Right lobe of liver (tissue), 6 donors: ENCODE data around the gene ENDOV. TPM values are rescaled to one million over a fixed set of nuclear protein-coding genes. Genes with fewer than 3 reads are reported as not detected.
A peak's percentile ranks its signal among the peaks of the same experiment; 100 is the strongest.

Experiments
- ATAC-seq, 4 donors: fragments of 200-7000 bp; cut with Tn5 transposase; one replicate each; pipeline ENCODE4 v1.9.1; 2020; ENCODE audit warnings: mild to moderate bottlenecking in 4 of 4, moderate library complexity in 4 of 4
- DNase-seq, 3 donors: peaks; one replicate each; pipeline ENCODE4 v3.0.0-alpha.2; 2020
- H3K27ac ChIP-seq, 3 donors: fragments of 200-600 bp; one replicate each; pipeline ENCODE4 v1.8.0; 2022
- H3K27me3 ChIP-seq, 2 donors: fragments of 200-600 bp; one replicate each; pipeline ENCODE4 v1.8.0; 2022
- H3K36me3 ChIP-seq, 4 donors: fragments of 200-600 bp; sonication (generic) in 1 of 4; one replicate each; pipeline versions ENCODE4 v1.5.1 to v1.8.0; 2017 to 2022; ENCODE audit warnings: control low read depth in 1 of 4
- H3K4me1 ChIP-seq, 4 donors: fragments of 200-600 bp; sonication (generic) in 1 of 4; one replicate each; pipeline versions ENCODE4 v1.5.1 to v1.8.0; 2017 to 2022; ENCODE audit warnings: control low read depth in 1 of 4
- H3K4me3 ChIP-seq, 3 donors: fragments of 200-600 bp; one replicate each; pipeline ENCODE4 v1.8.0; 2022
- H3K9me3 ChIP-seq, 4 donors: fragments of 200-600 bp; sonication (generic) in 1 of 4; one replicate each; pipeline versions ENCODE4 v1.5.1 to v1.8.0; 2017 to 2022; ENCODE audit warnings: control low read depth in 1 of 4
- CTCF ChIP-seq, 4 donors: fragments of 200-600 bp in 3 of 4; fragments of 450-650 bp in 1 of 4; IDR thresholded peaks; one replicate each; pipeline versions ENCODE4 v1.5.1 to v1.8.0; 2016 to 2022; ENCODE audit warnings: antibody characterized with exemption in 4 of 4, mild to moderate bottlenecking in 2 of 4
- POLR2A ChIP-seq: fragments of 450-650 bp; IDR thresholded peaks from one replicate; pipeline ENCODE4 v1.6.1; 2017; ENCODE audit warnings: antibody characterized with exemption, mild to moderate bottlenecking
- WGBS: methylation state at CpG from one replicate; pipeline ENCODE4 v1.1.6; 2018; ENCODE audit warnings: low coverage, low lambda C conversion rate; ENCODE audit not compliant: insufficient coverage; ENCODE audit errors: missing lambda C conversion rate; 5-methylcytosine and 5-hydroxymethylcytosine counted together
- intact Hi-C, 2 donors: fragments of 100-400 bp; cut with DNase I; formaldehyde crosslinking; loops; one replicate each; pipeline versions ENCODE4 v1.11.2 to v1.14.1; 2022
- total RNA-seq, 6 experiments: library from RNA; depleted of rRNA in 2 of 6; stranded (reverse); fragments of >200 nt in 2 of 6; fragmentation: NEBNext Ultra II Directional in 3 of 6; extraction: Animal tissue kit (Norgen Biotek cat#: 25700) in 3 of 6; gene quantifications; one replicate each; pipeline versions ENCODE4 v1.1.0 to v1.2.4, GENCODE V29; 2016 to 2023
- donor health status: DM: no; HTN: yes; CAD: no.
- donor health status: DM: no; HTN: no; CAD: no.
- donor health status: DM: no; HTN: no; CAD: no.
- donor health status: DM: no; HTN: yes; CAD: no.
- donor health status: DM: no; HTN: yes; CAD: no.

ENDOV gene
- total RNA-seq, 6 experiments from 2014 or later, result 6.8 to 14.1 (median 11.3) TPM

GRCh38 chr17:80424878-80425765, 10.2 kb downstream of the ENDOV start:
- Histone ChIP-seq H3K4me1 (no peaks in the 10 kb centered on the region), H3K9me3 (no peaks in the 10 kb centered on the region), H3K36me3 (no peaks in the 10 kb centered on the region), H3K27me3 (no peaks in the 10 kb centered on the region), H3K27ac (no peak overlapping the region), H3K4me3 (no peak overlapping the region)
- intact Hi-C loops, result loop anchor here (5.0 to 10.0 kb wide), 2 partner anchors 150 to 557 kb away; no protein-coding TSS in a partner anchor
- no peak for ATAC-seq
- WGBS, result 79% methylated on average over 10 of the region's 27 CpGs
- DNase-seq, result no peak
- TF ChIP-seq POLR2A (no peak), CTCF (IDR thresholded peaks at IDR 0.05) (no peak)

GRCh38 chr17:80425835-80426426, 11.0 kb downstream of the ENDOV start:
- no peak for DNase-seq
- 51% methylated on average over 4 of the region's 9 CpGs for WGBS
- Histone ChIP-seq H3K27ac (no peak overlapping the region), H3K4me1 (no peaks in the 10 kb centered on the region), H3K4me3 (no peak overlapping the region), H3K27me3 (no peaks in the 10 kb centered on the region), H3K36me3 (no peaks in the 10 kb centered on the region), H3K9me3 (no peaks in the 10 kb centered on the region)
- intact Hi-C loops, result loop anchor here (5.0 to 10.0 kb wide), 2 partner anchors 149 to 556 kb away; no protein-coding TSS in a partner anchor
- ATAC-seq, result no peak
- TF ChIP-seq POLR2A (no peak), CTCF (IDR thresholded peaks at IDR 0.05) (no peak)

- intact Hi-C loops, result loop anchor here (5.0 to 10.0 kb wide), 2 partner anchors 148 to 556 kb away; no protein-coding TSS in a partner anchor
- WGBS, result 16% methylated on average over 12 of the region's 24 CpGs
- Histone ChIP-seq H3K9me3 (no peaks in the 10 kb centered on the region), H3K27ac (no peak overlapping the region), H3K4me1 (no peaks in the 10 kb centered on the region), H3K27me3 (no peaks in the 10 kb centered on the region), H3K36me3 (no peaks in the 10 kb centered on the region), H3K4me3 (no peak overlapping the region)
- TF ChIP-seq POLR2A, result no peak
- TF ChIP-seq CTCF (IDR thresholded peaks at IDR 0.05), result peak; percentile 96 to 99 (median 98)
- ATAC-seq, result peak; percentile 80 to 94 (median 90)
- peak; percentile 68 to 79 (median 75) for DNase-seq
These were observed 11.8 kb downstream of the ENDOV start for GRCh38 chr17:80426671-80427326.

- intact Hi-C loops, result loop anchor here (5.0 to 10.0 kb wide), 2 partner anchors 147 to 555 kb away; no protein-coding TSS in a partner anchor
- Histone ChIP-seq H3K4me3 (no peak overlapping the region), H3K9me3 (no peaks in the 10 kb centered on the region), H3K4me1 (no peaks in the 10 kb centered on the region), H3K27me3 (no peaks in the 10 kb centered on the region), H3K36me3 (no peaks in the 10 kb centered on the region), H3K27ac (no peak overlapping the region)
- peak in 2 of 3 donors; percentile 20 to 35 for DNase-seq
- TF ChIP-seq POLR2A, result no peak
- no peak for TF ChIP-seq CTCF (IDR thresholded peaks at IDR 0.05)
- ATAC-seq, result no peak
- 88% methylated on average over 8 of the region's 27 CpGs for WGBS
These were observed 12.7 kb downstream of the ENDOV start for GRCh38 chr17:80427366-80428282.
